ENCODE results near the gene TMEM253. TPM values are rescaled to one million over a fixed set of nuclear protein-coding genes. Genes with fewer than 3 reads are reported as not detected.

Gene TMEM253
- total RNA-seq, 1 donor from 2014 or later: not detected

DNA sequence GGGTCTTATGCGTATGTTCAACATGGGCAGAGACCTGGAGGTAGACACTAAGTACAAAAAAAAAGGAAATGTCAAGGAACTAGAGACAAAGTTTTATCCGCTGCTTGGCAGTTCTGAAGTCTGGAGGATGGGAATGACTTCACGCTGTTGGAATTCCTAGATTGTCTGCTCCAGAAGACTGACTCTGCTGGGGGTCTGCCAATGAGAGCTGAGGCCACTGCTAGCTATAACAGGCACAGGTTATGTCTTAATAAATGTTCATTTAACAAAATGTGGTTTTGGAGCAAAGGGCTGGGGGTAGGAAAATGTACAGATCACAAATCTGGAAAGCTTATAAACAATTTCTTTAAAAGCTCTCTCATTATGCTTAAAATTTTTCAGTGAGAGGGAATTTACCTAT, 37.4 kb upstream of the TMEM253 start:
- DNase-seq (ENCODE audit: low spot score): no peak
- no peak overlapping the region for H3K27ac Mint-ChIP-seq
- intact Hi-C loops (cut with micrococcal nuclease): no loop called here
- H3K9me3 Mint-ChIP-seq: no peaks in the 10 kb centered on the region
- no peaks in the 10 kb centered on the region for H3K36me3 Mint-ChIP-seq (ENCODE audit: low read depth)
- H3K27me3 Mint-ChIP-seq (ENCODE audit: low read depth): peaks cover 54% of the 10 kb centered on the region
- peaks cover 2% of the 10 kb centered on the region for H3K4me1 Mint-ChIP-seq (ENCODE audit: low read depth)
- H3K4me3 Mint-ChIP-seq (ENCODE audit: low read depth): no peak overlapping the region

DNA sequence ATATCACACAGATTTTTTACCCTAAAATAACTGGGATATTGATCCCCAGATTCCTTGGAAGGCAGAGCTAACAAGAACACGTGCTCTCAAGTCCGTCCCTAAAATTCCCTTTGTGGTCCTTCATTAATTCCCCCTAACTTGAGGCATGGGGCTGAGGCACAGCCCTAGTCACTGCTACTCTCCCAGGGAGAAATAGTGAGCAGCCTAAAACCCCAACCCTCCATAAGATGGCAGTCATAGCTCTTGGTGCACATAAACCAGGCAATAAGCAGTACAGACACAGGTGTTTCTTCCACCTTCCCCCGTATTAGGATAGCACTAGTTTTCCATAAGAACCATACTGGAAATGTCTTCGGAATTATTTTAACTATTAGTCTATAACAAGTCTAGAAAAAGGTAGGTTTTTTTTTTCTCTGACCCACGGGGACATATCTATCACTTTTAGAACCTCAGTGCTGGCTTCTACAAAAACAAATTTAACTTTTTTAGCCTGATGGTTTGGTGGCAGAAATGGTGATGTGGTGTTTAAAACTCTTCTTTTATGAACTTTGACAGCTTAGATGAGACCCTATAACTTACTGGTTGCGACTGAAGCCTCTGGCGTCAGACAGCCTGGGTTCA, 33.9 kb upstream of the TMEM253 start:
- no peak for DNase-seq (ENCODE audit: low spot score)
- intact Hi-C loops (cut with micrococcal nuclease): no loop called here
- H3K36me3 Mint-ChIP-seq (ENCODE audit: low read depth): no peaks in the 10 kb centered on the region

DNA sequence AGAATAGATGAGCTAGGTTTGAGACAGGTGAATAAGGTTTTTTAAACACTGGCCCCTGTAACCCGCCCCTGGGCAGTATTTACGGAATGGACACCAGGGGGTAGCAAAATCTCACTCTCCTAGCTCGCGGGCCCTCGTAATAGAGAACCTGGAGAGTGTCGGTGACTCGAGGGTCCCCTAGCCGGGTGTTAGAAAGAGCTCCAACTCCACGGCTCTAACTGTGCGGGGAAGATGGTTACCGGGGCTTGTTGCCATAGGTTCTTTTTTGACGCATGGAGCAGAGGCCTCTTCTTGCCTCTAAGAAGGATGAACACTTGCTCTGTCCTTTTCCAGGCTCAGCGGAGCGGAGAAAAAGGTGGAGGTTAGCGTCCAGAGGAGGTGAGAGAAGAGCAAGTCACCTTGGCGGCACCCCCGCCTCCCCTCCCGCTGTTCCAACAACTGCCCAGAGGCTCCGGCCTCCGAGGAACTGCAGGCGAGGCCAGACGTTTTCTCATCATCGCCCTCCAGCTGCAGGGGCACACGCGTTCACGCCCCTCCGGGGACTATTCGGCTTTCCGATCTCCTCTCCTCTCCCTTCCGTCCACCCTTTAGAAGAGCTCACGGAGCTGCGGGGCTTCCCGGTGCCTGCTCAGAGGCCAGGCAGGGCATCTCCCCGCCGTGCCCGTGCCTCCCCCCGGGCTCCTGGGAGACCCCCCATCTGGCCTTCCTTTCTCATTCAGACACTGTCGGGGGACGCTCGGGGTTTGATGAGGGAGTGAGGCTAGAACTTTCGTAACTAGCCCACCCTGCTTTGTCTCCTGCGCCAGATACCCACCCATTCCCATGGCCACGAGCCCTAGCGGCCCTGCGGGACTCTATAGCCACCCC, 32.1 kb upstream of the TMEM253 start:
- Mint-ChIP-seq H3K27me3 (ENCODE audit: low read depth) (peaks cover 78% of the 10 kb centered on the region), H3K9me3 (no peaks in the 10 kb centered on the region)
- no peak for DNase-seq (ENCODE audit: low spot score)

More for the DNA sequence above, 33.9 kb upstream of the TMEM253 start:
- H3K4me3 Mint-ChIP-seq (ENCODE audit: low read depth): no peak overlapping the region
- peaks cover 75% of the 10 kb centered on the region for H3K27me3 Mint-ChIP-seq (ENCODE audit: low read depth)
- no peak overlapping the region for H3K27ac Mint-ChIP-seq
- H3K9me3 Mint-ChIP-seq: no peaks in the 10 kb centered on the region
- peaks cover 24% of the 10 kb centered on the region for H3K4me1 Mint-ChIP-seq (ENCODE audit: low read depth)

GRCh38 chr14:21069388-21070082, 31.3 kb upstream of the TMEM253 start:
- no peak overlapping the region for H3K27ac Mint-ChIP-seq
- intact Hi-C loops (cut with micrococcal nuclease): loop anchor here (2.0 kb wide), 1 partner anchor 37 kb away; no protein-coding TSS in a partner anchor
- H3K27me3 Mint-ChIP-seq (ENCODE audit: low read depth): peaks cover 78% of the 10 kb centered on the region

More for the DNA sequence above, 32.1 kb upstream of the TMEM253 start:
- peaks cover 30% of the 10 kb centered on the region for H3K4me1 Mint-ChIP-seq (ENCODE audit: low read depth)
- H3K27ac Mint-ChIP-seq: no peak overlapping the region
- intact Hi-C loops (cut with micrococcal nuclease): loop anchor here (1.0 to 2.0 kb wide), 2 partner anchors 24 to 38 kb away; no protein-coding TSS in a partner anchor
- no peaks in the 10 kb centered on the region for H3K36me3 Mint-ChIP-seq (ENCODE audit: low read depth)
- H3K4me3 Mint-ChIP-seq (ENCODE audit: low read depth): peak overlapping the region; percentile 64

DNA sequence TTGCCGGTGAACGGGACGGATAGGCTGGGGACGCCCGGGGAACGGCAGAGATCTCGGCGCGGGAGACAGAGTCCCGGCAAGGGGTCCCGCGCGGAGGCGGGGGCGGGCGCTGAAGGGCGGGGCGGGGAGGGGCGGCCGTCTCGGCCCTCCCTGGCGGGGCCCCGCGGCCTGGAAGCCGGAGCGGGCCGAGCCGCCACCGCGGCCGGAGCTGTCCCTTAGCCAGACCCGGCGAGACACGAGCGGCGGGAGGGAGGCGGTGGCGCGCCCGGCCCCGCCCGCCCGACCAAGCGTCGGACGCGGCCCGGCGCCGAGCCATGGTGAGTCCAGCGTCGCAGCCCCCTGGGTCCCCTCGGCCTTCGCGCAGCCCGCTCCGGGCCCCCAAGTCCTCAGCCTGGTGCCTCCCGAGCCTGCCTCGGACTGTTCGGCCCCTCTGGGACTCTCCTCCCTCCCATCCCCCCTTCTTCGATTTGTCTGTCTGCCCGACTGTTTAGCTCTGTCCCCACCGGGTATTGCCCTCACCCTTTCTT, 30.7 kb upstream of the TMEM253 start, which contains the start of gene ARHGEF40:
TSS of gene ARHGEF40 (plus strand) at position 222 of the 527 bp plus-strand sequence. CDS start at position 315, 93 bp downstream.
- intact Hi-C loops (cut with micrococcal nuclease): no loop called here
- no peak for DNase-seq (ENCODE audit: low spot score)
- Mint-ChIP-seq H3K36me3 (ENCODE audit: low read depth) (no peaks in the 10 kb centered on the region), H3K9me3 (no peaks in the 10 kb centered on the region), H3K4me1 (ENCODE audit: low read depth) (peaks cover 30% of the 10 kb centered on the region), H3K4me3 (ENCODE audit: low read depth) (peak within 1 kb of the TSS; percentile 72), H3K27me3 (ENCODE audit: low read depth) (peaks cover 76% of the 10 kb centered on the region), H3K27ac (no peak within 1 kb of the TSS)

More at GRCh38 chr14:21069388-21070082, 31.3 kb upstream of the TMEM253 start:
- no peaks in the 10 kb centered on the region for H3K36me3 Mint-ChIP-seq (ENCODE audit: low read depth)
- H3K9me3 Mint-ChIP-seq: no peaks in the 10 kb centered on the region
- no peak for DNase-seq (ENCODE audit: low spot score)
- H3K4me1 Mint-ChIP-seq (ENCODE audit: low read depth): peaks cover 30% of the 10 kb centered on the region
- H3K4me3 Mint-ChIP-seq (ENCODE audit: low read depth): peak overlapping the region; percentile 64

DNA sequence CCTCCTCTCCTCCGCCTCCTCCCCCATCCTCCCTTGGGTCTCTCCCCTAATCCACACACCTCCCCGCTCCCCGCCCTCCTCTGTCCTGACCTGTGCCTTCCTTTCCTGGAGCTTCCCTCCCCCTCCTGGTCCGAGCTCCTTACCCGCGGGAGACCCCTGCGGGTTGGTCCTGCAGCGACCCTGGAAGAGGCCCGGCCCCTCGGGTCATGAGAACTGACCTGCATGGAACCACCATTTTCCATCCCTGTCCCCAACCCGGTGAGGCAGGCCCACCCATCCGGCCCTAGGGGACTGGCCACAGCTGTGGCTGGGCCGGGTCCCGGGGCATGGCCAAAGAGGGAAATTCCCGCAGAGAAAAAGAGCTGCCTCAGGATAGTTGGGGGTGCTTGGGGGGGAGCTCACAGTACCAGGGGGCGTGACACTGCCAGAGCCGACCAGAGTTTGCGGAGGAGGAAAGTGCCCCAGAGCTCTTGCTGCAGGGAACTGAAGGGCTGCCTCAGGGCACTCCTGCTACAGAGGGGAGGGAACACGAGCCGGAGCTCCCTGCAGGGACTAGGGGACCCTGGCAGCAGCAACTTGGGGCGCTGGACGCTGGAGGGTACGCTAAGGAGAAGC, 30.1 kb upstream of the TMEM253 start:
- no peaks in the 10 kb centered on the region for H3K36me3 Mint-ChIP-seq (ENCODE audit: low read depth)
- intact Hi-C loops (cut with micrococcal nuclease): no loop called here
- peaks cover 30% of the 10 kb centered on the region for H3K4me1 Mint-ChIP-seq (ENCODE audit: low read depth)
- H3K4me3 Mint-ChIP-seq (ENCODE audit: low read depth): peak overlapping the region; percentile 72
- DNase-seq (ENCODE audit: low spot score): no peak
- no peak overlapping the region for H3K27ac Mint-ChIP-seq
- peaks cover 71% of the 10 kb centered on the region for H3K27me3 Mint-ChIP-seq (ENCODE audit: low read depth)
- H3K9me3 Mint-ChIP-seq: no peaks in the 10 kb centered on the region

- no peak overlapping the region for H3K27ac Mint-ChIP-seq
- intact Hi-C loops (cut with micrococcal nuclease): no loop called here
- no peaks in the 10 kb centered on the region for H3K36me3 Mint-ChIP-seq (ENCODE audit: low read depth)
- H3K4me1 Mint-ChIP-seq (ENCODE audit: low read depth): peaks cover 30% of the 10 kb centered on the region
- DNase-seq (ENCODE audit: low spot score): peak; percentile 24
- H3K4me3 Mint-ChIP-seq (ENCODE audit: low read depth): peak overlapping the region; percentile 72
- H3K27me3 Mint-ChIP-seq (ENCODE audit: low read depth): peaks cover 66% of the 10 kb centered on the region
- H3K9me3 Mint-ChIP-seq: no peaks in the 10 kb centered on the region
These were observed 29.4 kb upstream of the TMEM253 start for GRCh38 chr14:21071225-21072030.

- intact Hi-C loops (cut with micrococcal nuclease): no loop called here
- H3K4me3 Mint-ChIP-seq (ENCODE audit: low read depth): no peak overlapping the region
- H3K27ac Mint-ChIP-seq: no peak overlapping the region
- peaks cover 61% of the 10 kb centered on the region for H3K27me3 Mint-ChIP-seq (ENCODE audit: low read depth)
- peaks cover 30% of the 10 kb centered on the region for H3K4me1 Mint-ChIP-seq (ENCODE audit: low read depth)
- no peak for DNase-seq (ENCODE audit: low spot score)
- H3K36me3 Mint-ChIP-seq (ENCODE audit: low read depth): no peaks in the 10 kb centered on the region
- no peaks in the 10 kb centered on the region for H3K9me3 Mint-ChIP-seq
These were observed 28.8 kb upstream of the TMEM253 start for GRCh38 chr14:21072031-21072473.

- H3K27ac Mint-ChIP-seq: no peak overlapping the region
- intact Hi-C loops (cut with micrococcal nuclease): no loop called here
- H3K9me3 Mint-ChIP-seq: no peaks in the 10 kb centered on the region
- no peak for DNase-seq (ENCODE audit: low spot score)
- H3K4me1 Mint-ChIP-seq (ENCODE audit: low read depth): peaks cover 30% of the 10 kb centered on the region
- H3K27me3 Mint-ChIP-seq (ENCODE audit: low read depth): peaks cover 55% of the 10 kb centered on the region
- H3K36me3 Mint-ChIP-seq (ENCODE audit: low read depth): no peaks in the 10 kb centered on the region
- peak overlapping the region; percentile 19 for H3K4me3 Mint-ChIP-seq (ENCODE audit: low read depth)
These were observed 28.0 kb upstream of the TMEM253 start for GRCh38 chr14:21072781-21073339.

DNA sequence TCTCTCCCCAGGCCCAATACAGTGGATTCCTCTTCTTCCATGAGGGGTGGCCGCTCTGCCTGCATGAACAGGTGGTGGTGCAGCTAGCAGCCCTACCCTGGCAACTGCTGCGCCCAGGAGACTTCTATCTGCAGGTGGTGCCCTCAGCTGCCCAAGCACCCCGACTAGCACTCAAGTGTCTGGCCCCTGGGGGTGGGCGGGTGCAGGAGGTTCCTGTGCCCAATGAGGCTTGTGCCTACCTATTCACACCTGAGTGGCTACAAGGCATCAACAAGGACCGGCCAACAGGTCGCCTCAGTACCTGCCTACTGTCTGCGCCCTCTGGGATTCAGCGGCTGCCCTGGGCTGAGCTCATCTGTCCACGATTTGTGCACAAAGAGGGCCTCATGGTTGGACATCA, 26.9 kb upstream of the TMEM253 start:
- H3K4me3 Mint-ChIP-seq (ENCODE audit: low read depth): no peak overlapping the region
- H3K36me3 Mint-ChIP-seq (ENCODE audit: low read depth): no peaks in the 10 kb centered on the region
- peaks cover 24% of the 10 kb centered on the region for H3K4me1 Mint-ChIP-seq (ENCODE audit: low read depth)
- no peak for DNase-seq (ENCODE audit: low spot score)
- intact Hi-C loops (cut with micrococcal nuclease): no loop called here
- H3K9me3 Mint-ChIP-seq: no peaks in the 10 kb centered on the region
- H3K27me3 Mint-ChIP-seq (ENCODE audit: low read depth): peaks cover 47% of the 10 kb centered on the region
- no peak overlapping the region for H3K27ac Mint-ChIP-seq

- H3K27ac Mint-ChIP-seq: no peak overlapping the region
- no peaks in the 10 kb centered on the region for H3K36me3 Mint-ChIP-seq (ENCODE audit: low read depth)
- no peak for DNase-seq (ENCODE audit: low spot score)
- peaks cover 18% of the 10 kb centered on the region for H3K4me1 Mint-ChIP-seq (ENCODE audit: low read depth)
- no peak overlapping the region for H3K4me3 Mint-ChIP-seq (ENCODE audit: low read depth)
- peaks cover 43% of the 10 kb centered on the region for H3K27me3 Mint-ChIP-seq (ENCODE audit: low read depth)
- intact Hi-C loops (cut with micrococcal nuclease): no loop called here
- H3K9me3 Mint-ChIP-seq: no peaks in the 10 kb centered on the region
These were observed 26.2 kb upstream of the TMEM253 start for GRCh38 chr14:21074398-21075272.
